K562 (cell line): ENCODE results near the gene DBNDD1. TPM values are rescaled to one million over a fixed set of nuclear protein-coding genes. Genes with fewer than 3 reads are reported as not detected.
A peak's percentile ranks its signal among the peaks of the same experiment; 100 is the strongest.

Experiments
- ARHGAP35 ChIP-seq: fragments of 450-650 bp; IDR thresholded peaks from 2 replicates; pipeline ENCODE4 v1.6.1; 2018; ENCODE audit not compliant: partially characterized antibody
- HSF4 ChIP-seq: fragments of 250-450 bp; sonication (Bioruptor Pico); IDR thresholded peaks from 2 replicates; pipeline ENCODE4 v2.1.2; 2022; ENCODE audit warnings: mild to moderate bottlenecking, moderate library complexity, borderline replicate concordance
- MYNN ChIP-seq, 2 experiments: sonication (generic); formaldehyde crosslinking in 1 of 2; IDR thresholded peaks; 2 replicates each; pipeline versions ENCODE4 v1.5.0 to v1.6.1; 2016 to 2020; ENCODE audit warnings: antibody characterized with exemption in 1 of 2, missing genetic modification reagents in 1 of 2
- ZBED1 ChIP-seq: IDR thresholded peaks from 2 replicates; pipeline ENCODE4 v1.6.1; 2014
- ZNF134 ChIP-seq: fragments of 250-450 bp; sonication (Bioruptor Pico); conservative IDR thresholded peaks from 2 replicates; pipeline ENCODE4 v1.4.0; 2020
- ZNF584 ChIP-seq: fragments of 200-800 bp; sonication (Bioruptor generic); IDR thresholded peaks from 2 replicates; pipeline ENCODE4 v1.6.1; 2016; ENCODE audit warnings: low read depth, mild to moderate bottlenecking, missing genetic modification characterization, missing compliant biosample characterization
- ZNF778 ChIP-seq: fragments of 450-650 bp; formaldehyde crosslinking; IDR thresholded peaks from 2 replicates; pipeline ENCODE4 v1.4.0; 2020; ENCODE audit warnings: mild to moderate bottlenecking, moderate library complexity
- polyA plus RNA-seq, 8 experiments: library from polyadenylated mRNA; depleted of rRNA in 4 of 8; stranded (reverse) in 5 of 8; unstranded in 3 of 8; fragments of >200 nt; fragmentation: Nextera tagmentation in 2 of 8; fragmentation: Illumina TruSeq in 1 of 8; extraction: Ambion mirVana in 2 of 8; extraction: Trizol in 1 of 8; gene quantifications; 2 replicates each; pipeline versions ENCODE4 v1.2.1 to v1.2.3, GENCODE V29; 2011 to 2014; ENCODE audit warnings: inconsistent platforms in 1 of 8, missing spikeins in 1 of 8
- total RNA-seq, 7 experiments: library from RNA; depleted of rRNA in 6 of 7; stranded (reverse); fragments of >200 nt in 6 of 7; fragmentation: Illumina TruSeq in 2 of 7; extraction: Trizol in 2 of 7; gene quantifications; 2 replicates each; pipeline versions ENCODE4 v1.2.1 to v1.2.3, GENCODE V29; 2011 to 2021; ENCODE audit warnings: low replicate concordance in 1 of 7
- TF ChIP-seq, protein P1 (sequence below): fragments of 200-600 bp; sonication (generic); IDR thresholded peaks from one replicate; pipeline ENCODE4 v1.6.1; 2012; ENCODE audit warnings: mild to moderate bottlenecking, low read depth, low read length, inconsistent platforms
- TF ChIP-seq, protein P2 (sequence below): sonication (generic); IDR thresholded peaks from 2 replicates; pipeline ENCODE4 v1.6.1; 2016
- TF ChIP-seq, protein P3 (sequence below): sonication (generic); formaldehyde crosslinking; IDR thresholded peaks from 2 replicates; pipeline ENCODE4 v1.8.1; 2023; ENCODE audit warnings: mild to moderate bottlenecking, missing genetic modification reagents
- TF ChIP-seq, protein P4 (sequence below): sonication (generic); formaldehyde crosslinking; IDR thresholded peaks from 2 replicates; pipeline ENCODE4 v1.8.0; 2023; ENCODE audit warnings: mild to moderate bottlenecking, missing genetic modification reagents

DBNDD1 gene
- total and polyA plus RNA-seq, 9 of the 15 experiments (the other 6 are each of a cell fraction or from before 2014, with no cell fraction given), result 0.55 to 13.0 (median 5.8) TPM

DNA sequence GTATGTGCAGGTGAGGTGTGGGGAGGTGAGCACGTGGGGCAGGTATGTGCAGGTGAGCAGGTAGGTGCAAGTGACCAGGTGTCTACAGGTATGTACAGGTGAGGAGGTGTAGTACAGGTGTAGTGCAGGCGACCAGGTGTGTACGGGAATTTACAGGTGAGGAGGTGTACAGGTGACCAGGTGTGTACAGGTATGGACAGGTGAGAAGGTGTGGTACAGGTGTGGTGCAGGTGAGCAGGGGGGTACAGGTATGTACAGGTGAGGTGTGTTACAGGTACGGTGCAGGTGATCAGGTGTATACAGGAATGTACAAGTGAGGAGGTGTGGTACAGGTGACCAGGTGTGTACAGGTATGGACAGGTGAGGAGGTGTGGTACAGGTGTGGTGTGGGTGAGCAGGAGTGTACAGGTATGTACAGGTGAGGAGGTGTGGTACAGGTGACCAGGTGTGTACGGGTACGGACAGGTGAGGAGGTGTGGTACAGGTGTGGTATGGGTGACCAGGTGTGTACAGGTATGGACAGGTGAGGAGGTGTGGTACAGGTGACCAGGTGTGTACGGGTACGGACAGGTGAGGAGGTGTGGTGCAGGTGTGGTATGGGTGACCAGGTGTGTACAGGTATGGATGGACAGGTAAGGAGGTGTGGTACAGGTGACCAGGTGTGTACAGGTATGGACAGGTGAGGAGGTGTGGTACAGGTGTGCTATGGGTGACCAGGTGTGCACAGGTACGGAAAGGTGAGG is 12.8 kb upstream of the DBNDD1 start (continued):
- TF ChIP-seq, protein P1, sequence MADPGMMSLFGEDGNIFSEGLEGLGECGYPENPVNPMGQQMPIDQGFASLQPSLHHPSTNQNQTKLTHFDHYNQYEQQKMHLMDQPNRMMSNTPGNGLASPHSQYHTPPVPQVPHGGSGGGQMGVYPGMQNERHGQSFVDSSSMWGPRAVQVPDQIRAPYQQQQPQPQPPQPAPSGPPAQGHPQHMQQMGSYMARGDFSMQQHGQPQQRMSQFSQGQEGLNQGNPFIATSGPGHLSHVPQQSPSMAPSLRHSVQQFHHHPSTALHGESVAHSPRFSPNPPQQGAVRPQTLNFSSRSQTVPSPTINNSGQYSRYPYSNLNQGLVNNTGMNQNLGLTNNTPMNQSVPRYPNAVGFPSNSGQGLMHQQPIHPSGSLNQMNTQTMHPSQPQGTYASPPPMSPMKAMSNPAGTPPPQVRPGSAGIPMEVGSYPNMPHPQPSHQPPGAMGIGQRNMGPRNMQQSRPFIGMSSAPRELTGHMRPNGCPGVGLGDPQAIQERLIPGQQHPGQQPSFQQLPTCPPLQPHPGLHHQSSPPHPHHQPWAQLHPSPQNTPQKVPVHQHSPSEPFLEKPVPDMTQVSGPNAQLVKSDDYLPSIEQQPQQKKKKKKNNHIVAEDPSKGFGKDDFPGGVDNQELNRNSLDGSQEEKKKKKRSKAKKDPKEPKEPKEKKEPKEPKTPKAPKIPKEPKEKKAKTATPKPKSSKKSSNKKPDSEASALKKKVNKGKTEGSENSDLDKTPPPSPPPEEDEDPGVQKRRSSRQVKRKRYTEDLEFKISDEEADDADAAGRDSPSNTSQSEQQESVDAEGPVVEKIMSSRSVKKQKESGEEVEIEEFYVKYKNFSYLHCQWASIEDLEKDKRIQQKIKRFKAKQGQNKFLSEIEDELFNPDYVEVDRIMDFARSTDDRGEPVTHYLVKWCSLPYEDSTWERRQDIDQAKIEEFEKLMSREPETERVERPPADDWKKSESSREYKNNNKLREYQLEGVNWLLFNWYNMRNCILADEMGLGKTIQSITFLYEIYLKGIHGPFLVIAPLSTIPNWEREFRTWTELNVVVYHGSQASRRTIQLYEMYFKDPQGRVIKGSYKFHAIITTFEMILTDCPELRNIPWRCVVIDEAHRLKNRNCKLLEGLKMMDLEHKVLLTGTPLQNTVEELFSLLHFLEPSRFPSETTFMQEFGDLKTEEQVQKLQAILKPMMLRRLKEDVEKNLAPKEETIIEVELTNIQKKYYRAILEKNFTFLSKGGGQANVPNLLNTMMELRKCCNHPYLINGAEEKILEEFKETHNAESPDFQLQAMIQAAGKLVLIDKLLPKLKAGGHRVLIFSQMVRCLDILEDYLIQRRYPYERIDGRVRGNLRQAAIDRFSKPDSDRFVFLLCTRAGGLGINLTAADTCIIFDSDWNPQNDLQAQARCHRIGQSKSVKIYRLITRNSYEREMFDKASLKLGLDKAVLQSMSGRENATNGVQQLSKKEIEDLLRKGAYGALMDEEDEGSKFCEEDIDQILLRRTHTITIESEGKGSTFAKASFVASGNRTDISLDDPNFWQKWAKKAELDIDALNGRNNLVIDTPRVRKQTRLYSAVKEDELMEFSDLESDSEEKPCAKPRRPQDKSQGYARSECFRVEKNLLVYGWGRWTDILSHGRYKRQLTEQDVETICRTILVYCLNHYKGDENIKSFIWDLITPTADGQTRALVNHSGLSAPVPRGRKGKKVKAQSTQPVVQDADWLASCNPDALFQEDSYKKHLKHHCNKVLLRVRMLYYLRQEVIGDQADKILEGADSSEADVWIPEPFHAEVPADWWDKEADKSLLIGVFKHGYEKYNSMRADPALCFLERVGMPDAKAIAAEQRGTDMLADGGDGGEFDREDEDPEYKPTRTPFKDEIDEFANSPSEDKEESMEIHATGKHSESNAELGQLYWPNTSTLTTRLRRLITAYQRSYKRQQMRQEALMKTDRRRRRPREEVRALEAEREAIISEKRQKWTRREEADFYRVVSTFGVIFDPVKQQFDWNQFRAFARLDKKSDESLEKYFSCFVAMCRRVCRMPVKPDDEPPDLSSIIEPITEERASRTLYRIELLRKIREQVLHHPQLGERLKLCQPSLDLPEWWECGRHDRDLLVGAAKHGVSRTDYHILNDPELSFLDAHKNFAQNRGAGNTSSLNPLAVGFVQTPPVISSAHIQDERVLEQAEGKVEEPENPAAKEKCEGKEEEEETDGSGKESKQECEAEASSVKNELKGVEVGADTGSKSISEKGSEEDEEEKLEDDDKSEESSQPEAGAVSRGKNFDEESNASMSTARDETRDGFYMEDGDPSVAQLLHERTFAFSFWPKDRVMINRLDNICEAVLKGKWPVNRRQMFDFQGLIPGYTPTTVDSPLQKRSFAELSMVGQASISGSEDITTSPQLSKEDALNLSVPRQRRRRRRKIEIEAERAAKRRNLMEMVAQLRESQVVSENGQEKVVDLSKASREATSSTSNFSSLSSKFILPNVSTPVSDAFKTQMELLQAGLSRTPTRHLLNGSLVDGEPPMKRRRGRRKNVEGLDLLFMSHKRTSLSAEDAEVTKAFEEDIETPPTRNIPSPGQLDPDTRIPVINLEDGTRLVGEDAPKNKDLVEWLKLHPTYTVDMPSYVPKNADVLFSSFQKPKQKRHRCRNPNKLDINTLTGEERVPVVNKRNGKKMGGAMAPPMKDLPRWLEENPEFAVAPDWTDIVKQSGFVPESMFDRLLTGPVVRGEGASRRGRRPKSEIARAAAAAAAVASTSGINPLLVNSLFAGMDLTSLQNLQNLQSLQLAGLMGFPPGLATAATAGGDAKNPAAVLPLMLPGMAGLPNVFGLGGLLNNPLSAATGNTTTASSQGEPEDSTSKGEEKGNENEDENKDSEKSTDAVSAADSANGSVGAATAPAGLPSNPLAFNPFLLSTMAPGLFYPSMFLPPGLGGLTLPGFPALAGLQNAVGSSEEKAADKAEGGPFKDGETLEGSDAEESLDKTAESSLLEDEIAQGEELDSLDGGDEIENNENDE, result no peak
- TF ChIP-seq ZBED1, result no peak
- no peak for TF ChIP-seq ZNF584 (CRISPR knock-in tag)
- TF ChIP-seq HSF4, result no peak
- no peak for TF ChIP-seq ZNF778
- TF ChIP-seq MYNN (IDR thresholded peaks at IDR 0.05), result no peak
- no peak for TF ChIP-seq MYNN (CRISPR knock-in tag; IDR thresholded peaks at IDR 0.05)
- TF ChIP-seq, protein P2, sequence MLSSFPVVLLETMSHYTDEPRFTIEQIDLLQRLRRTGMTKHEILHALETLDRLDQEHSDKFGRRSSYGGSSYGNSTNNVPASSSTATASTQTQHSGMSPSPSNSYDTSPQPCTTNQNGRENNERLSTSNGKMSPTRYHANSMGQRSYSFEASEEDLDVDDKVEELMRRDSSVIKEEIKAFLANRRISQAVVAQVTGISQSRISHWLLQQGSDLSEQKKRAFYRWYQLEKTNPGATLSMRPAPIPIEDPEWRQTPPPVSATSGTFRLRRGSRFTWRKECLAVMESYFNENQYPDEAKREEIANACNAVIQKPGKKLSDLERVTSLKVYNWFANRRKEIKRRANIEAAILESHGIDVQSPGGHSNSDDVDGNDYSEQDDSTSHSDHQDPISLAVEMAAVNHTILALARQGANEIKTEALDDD, result no peak
- TF ChIP-seq, protein P3, sequence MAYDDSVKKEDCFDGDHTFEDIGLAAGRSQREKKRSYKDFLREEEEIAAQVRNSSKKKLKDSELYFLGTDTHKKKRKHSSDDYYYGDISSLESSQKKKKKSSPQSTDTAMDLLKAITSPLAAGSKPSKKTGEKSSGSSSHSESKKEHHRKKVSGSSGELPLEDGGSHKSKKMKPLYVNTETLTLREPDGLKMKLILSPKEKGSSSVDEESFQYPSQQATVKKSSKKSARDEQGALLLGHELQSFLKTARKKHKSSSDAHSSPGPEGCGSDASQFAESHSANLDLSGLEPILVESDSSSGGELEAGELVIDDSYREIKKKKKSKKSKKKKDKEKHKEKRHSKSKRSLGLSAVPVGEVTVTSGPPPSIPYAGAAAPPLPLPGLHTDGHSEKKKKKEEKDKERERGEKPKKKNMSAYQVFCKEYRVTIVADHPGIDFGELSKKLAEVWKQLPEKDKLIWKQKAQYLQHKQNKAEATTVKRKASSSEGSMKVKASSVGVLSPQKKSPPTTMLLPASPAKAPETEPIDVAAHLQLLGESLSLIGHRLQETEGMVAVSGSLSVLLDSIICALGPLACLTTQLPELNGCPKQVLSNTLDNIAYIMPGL (CRISPR knock-in tag), result 0 out of 2 replicates have a peak, but pooled peaks have one; percentile 24
- TF ChIP-seq, protein P4, sequence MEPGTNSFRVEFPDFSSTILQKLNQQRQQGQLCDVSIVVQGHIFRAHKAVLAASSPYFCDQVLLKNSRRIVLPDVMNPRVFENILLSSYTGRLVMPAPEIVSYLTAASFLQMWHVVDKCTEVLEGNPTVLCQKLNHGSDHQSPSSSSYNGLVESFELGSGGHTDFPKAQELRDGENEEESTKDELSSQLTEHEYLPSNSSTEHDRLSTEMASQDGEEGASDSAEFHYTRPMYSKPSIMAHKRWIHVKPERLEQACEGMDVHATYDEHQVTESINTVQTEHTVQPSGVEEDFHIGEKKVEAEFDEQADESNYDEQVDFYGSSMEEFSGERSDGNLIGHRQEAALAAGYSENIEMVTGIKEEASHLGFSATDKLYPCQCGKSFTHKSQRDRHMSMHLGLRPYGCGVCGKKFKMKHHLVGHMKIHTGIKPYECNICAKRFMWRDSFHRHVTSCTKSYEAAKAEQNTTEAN (CRISPR knock-in tag), result peak; percentile 25; the same call in 1 of the 2 replicates
- no peak for TF ChIP-seq ZNF134 (CRISPR knock-in tag)
- TF ChIP-seq ARHGAP35, result no peak
